Fibroblast of skin of left biceps (primary cell): ENCODE results near the gene ARHGAP15.
A peak's percentile ranks its signal among the peaks of the same experiment; 100 is the strongest.

Source experiments
- DNase-seq, 2 experiments: peaks; one replicate each; pipeline ENCODE4 v3.0.0-alpha.2; 2013; ENCODE audit warnings: low read depth in 2 of 2

Gene ARHGAP15

DNA sequence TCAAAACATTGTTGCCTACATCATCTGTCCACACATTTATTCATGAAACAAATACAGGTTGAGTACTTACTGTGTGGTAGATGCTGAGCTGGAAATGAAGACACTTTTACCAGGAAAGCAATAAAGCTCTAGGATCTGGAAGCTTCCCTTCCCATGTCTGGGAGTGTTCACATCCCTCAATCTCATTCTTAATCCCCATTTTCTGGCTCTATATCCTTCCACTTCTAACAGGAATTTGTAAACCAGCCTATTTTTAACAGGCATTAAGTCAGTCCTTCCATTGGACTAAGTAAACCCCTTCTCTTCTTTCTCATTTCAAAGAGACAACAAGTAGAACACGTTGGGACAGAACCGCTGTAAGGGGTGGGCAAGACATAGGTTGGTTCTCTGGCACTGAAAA is 589.5 kb downstream of the ARHGAP15 start:
- DNase-seq: no peak

DNA sequence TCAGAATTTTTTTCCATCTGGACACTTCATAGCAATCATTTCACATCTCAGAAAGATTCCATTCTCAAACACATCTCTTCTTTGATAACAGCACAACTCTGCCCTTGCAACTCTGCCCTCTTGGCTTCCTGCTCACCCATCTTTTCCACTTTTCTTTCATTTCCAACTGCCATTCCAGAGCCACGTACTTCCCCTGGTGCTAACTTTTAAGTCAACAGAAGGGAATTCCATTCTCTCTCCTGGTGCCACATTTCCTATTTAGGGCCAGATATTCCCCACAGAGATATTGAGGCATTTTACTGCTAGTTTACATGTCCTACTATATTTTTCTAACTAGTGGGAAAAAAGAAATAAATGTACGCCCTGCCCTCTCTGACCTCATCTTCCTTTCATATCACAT is 590.2 kb downstream of the ARHGAP15 start:
- no peak for DNase-seq

- no peak for DNase-seq
Measured at GRCh38 chr2:143720095-143720664, 591.0 kb downstream of the ARHGAP15 start.

DNA sequence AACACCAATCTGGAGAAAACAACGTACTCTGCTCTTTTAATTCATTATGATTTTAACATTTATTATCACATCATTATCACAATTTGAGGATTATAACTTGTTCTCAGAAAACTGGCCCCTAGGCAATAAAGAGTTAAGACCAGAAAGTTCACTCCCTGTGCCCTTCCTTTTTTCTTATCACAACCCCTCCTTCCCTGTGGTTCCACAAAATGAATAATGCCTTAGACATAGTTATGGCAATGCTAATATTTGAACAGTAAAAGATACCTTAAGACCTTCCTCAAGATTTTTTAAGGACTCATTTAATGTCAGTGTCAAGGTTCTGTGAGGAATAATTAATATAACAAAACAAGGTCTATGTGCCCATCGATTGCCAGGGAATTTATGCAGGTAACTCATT is 596.2 kb downstream of the ARHGAP15 start:
- DNase-seq: no peak

DNA sequence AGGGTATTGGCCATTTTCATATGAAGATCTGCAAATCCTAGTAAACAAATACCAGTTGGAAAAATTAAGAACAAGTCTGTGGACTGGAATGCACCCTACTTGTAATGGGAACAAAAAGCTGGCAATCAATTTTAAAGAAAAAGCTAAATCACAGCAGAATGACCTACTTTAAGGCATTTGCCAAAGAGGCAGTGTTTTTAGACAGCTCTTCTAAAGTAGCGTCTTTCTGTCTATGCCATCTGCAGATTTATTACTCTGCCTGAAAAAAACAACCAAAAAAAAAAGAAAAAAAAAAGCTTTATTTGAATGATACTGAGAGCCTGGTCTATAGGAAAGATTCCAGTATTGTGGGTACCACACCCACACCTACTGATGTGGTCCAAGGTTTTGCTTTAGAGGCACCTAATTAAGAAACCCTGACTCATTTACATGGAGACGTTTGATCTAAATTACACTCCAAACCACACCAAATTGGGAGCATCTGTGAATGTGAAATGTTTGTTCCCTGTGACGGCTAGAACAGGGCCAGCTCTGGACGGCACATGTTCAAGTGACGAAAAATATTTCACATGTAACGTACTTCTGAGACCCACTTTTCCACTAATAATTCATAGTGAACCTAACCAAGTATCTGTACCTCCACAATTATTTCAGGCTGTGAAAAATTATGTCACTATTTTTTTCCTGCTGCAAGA is 597.1 kb downstream of the ARHGAP15 start:
- DNase-seq: no peak

DNA sequence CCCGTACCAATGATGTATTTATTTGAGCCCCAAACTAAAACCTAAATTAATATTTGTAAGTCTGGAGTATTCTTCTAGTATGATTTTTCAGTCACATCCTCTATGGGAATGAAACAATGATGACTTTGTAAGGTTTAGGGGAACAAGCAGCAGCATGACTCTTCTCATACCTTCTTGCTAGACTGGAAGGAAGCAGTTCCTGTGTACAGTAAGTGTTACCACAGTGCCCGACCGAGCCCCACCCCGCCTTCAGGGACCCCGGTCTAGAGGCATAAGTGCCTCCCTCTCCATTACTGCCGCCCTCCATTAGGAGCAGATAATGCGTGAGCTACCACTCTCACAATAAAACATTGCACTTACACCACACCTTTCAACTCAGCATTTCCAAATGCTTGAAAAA is 599.3 kb downstream of the ARHGAP15 start:
- no peak for DNase-seq

- DNase-seq: no peak
Measured at GRCh38 chr2:143729296-143729814, 600.1 kb downstream of the ARHGAP15 start.

GRCh38 chr2:143730155-143730952 is 601.1 kb downstream of the ARHGAP15 start:
- DNase-seq: no peak

GRCh38 chr2:143730953-143731260 is 601.7 kb downstream of the ARHGAP15 start:
- no peak for DNase-seq

- DNase-seq: no peak
Measured at GRCh38 chr2:143732076-143732475, 602.9 kb downstream of the ARHGAP15 start.

- no peak for DNase-seq
Measured at GRCh38 chr2:143732871-143733270, 603.7 kb downstream of the ARHGAP15 start.

DNA sequence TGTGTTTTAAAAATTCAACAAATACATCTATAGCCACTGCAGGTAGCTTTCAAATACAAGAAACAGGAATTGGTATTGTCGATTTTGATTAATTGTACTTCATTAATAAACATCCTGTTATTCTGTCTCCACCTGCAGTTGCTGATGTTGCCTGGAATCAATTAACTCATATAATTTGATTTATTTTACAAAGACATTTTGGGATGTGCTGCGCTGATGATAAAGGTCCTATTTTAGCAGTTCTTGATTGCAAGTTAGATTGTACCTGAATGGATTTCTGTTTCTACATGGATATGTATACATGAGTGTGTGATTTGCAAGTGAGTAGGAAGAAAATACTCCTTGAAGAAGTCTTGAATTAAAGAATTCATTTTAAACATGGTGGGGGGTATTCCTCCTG is 605.3 kb downstream of the ARHGAP15 start:
- DNase-seq: no peak

GRCh38 chr2:143736904-143737303 is 607.7 kb downstream of the ARHGAP15 start:
- DNase-seq: no peak

- DNase-seq: no peak
Measured at GRCh38 chr2:143740431-143740830, 611.2 kb downstream of the ARHGAP15 start.

- no peak for DNase-seq
Measured at GRCh38 chr2:143741205-143741604, 612.0 kb downstream of the ARHGAP15 start.

GRCh38 chr2:143742581-143742980 is 613.4 kb downstream of the ARHGAP15 start:
- peak; percentile 15 to 17 for DNase-seq

GRCh38 chr2:143744114-143744513 is 614.9 kb downstream of the ARHGAP15 start:
- no peak for DNase-seq

GRCh38 chr2:143745060-143745459 is 615.8 kb downstream of the ARHGAP15 start:
- no peak for DNase-seq

GRCh38 chr2:143754742-143755141 is 625.5 kb downstream of the ARHGAP15 start:
- DNase-seq: no peak

DNA sequence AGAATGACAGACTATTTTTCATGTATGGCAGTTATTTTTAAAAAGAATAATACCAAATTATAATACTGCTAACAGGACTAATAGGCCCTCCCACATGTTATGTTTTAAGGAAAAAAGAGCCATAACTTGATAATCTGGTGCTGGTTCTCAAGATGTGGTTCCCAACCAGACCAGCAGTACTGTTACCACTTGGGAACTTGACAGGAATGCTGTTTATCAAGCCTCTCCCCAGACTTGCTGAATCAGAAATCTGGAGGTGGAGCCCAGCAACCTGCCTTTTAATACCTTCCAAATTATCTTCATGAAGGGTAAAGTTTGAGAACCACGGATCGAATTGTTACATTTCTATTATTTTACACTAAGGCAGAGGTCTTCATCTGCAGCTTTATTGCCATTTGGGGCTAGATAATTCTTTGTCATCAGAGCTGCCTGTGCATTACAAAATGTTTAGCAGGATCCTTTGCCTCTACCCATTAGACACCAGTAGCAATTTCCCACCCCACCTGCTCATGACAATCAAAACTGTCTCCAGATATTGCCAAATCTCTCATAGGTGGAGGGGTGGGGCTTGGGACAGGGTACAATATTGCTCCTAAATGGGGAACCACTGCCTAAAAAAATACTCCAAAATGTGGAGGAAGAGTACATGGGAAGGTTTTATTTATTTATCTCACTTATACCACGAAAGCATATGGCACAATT is 629.6 kb downstream of the ARHGAP15 start:
- DNase-seq: no peak

GRCh38 chr2:143759455-143759854 is 630.2 kb downstream of the ARHGAP15 start:
- DNase-seq: no peak
